Breast epithelium (tissue), 3 donors: ENCODE measurements around the gene KRTAP4-5.

Experiments used
- POLR2A ChIP-seq: fragments of 450-650 bp; IDR thresholded peaks from one replicate; pipeline ENCODE4 v1.6.1; 2016; ENCODE audit warnings: antibody characterized with exemption, mild to moderate bottlenecking, moderate library complexity
- TF ChIP-seq, protein P1 (sequence below), 3 donors: fragments of 450-650 bp; IDR thresholded peaks; one replicate each; pipeline ENCODE4 v1.5.1; 2016 to 2017; ENCODE audit warnings: antibody characterized with exemption in 3 of 3, mild to moderate bottlenecking in 3 of 3, moderate library complexity in 3 of 3

DNA sequence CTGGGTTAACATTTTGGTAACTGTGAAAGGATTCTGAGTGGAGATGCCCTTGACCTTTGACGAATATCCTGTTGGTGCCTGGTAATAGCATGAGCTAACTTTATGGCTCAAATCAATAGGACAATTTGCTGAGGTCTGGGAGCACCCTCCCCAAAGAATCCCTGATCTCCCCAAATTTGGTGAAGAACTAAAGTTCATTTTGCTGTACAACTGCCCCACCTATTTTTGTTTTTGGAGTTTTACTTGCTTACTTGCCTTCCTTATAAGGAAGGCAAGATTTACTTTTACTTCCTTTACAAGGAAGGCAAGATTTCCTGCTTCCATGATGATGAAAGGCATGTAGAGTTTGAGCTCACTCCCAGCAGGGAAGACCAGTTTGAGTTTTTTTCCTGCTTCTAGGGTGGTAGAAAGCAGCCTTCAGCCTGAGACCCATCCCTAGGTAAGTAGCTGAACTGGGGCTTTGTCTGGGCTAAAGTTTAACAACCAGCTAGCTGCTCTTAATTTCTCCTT lies 41.6 kb downstream of the KRTAP4-5 start:
- no peak for TF ChIP-seq POLR2A
- TF ChIP-seq, protein P1, sequence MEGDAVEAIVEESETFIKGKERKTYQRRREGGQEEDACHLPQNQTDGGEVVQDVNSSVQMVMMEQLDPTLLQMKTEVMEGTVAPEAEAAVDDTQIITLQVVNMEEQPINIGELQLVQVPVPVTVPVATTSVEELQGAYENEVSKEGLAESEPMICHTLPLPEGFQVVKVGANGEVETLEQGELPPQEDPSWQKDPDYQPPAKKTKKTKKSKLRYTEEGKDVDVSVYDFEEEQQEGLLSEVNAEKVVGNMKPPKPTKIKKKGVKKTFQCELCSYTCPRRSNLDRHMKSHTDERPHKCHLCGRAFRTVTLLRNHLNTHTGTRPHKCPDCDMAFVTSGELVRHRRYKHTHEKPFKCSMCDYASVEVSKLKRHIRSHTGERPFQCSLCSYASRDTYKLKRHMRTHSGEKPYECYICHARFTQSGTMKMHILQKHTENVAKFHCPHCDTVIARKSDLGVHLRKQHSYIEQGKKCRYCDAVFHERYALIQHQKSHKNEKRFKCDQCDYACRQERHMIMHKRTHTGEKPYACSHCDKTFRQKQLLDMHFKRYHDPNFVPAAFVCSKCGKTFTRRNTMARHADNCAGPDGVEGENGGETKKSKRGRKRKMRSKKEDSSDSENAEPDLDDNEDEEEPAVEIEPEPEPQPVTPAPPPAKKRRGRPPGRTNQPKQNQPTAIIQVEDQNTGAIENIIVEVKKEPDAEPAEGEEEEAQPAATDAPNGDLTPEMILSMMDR (IDR thresholded peaks at IDR 0.05), result no peak
